Measurements from ENCODE around the gene SKP2.

DNA sequence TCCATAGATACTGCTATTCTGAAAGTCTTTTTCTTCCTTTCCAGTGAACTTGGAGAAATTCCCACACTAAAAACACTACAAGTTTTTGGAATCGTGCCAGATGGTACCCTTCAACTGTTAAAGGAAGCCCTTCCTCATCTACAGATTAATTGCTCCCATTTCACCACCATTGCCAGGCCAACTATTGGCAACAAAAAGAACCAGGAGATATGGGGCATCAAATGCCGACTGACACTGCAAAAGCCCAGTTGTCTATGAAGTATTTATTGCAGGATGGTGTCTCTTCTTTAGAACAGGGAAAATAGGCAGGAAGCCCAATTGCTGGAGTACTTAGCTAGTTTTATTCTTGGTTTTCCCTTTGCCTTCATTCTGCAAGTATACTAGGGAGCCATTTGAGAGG lies 29.9 kb downstream of the SKP2 start:
- TF ChIP-seq YY1 (IDR thresholded peaks at IDR 0.05; ENCODE audit: insufficient read depth, insufficient read length) (no peak), ZNF274 (IDR thresholded peaks at IDR 0.05; ENCODE audit: low read depth, low read length) (no peak), SUZ12 (IDR thresholded peaks at IDR 0.05; ENCODE audit: extremely low read depth, insufficient read depth, insufficient read length) (no peak)

Measured in NT2/D1 (cell line).